ENCODE results near the gene MVB12A. TPM values are rescaled to one million over a fixed set of nuclear protein-coding genes. Genes with fewer than 3 reads are reported as not detected.

The MVB12A gene
- 31.3 and 31.4 TPM in 2 replicates for total RNA-seq

GRCh38 chr19:17419621-17420474 lies at the start of gene MVB12A:
TSS of gene MVB12A (plus strand) at chr19:17420047. CDS start at chr19:17420136, 89 bp downstream.

GRCh38 chr19:17376935-17377600 lies 42.8 kb upstream of the MVB12A start, which contains the start of gene PLVAP:
TSS of gene PLVAP (minus strand) at chr19:17377342. CDS start at chr19:17377288, 54 bp downstream.

GRCh38 chr19:17393914-17394313 lies 25.9 kb upstream of the MVB12A start, which contains the start of gene CCDC194:
TSS of gene CCDC194 (minus strand) at chr19:17394196. CDS start at chr19:17394158, 38 bp downstream.

GRCh38 chr19:17405250-17406045 lies 14.4 kb upstream of the MVB12A start, which contains the start of gene BST2:
TSS of gene BST2 (minus strand) at chr19:17405630. CDS start at chr19:17405575, 55 bp downstream.

GRCh38 chr19:17448131-17448967 lies 28.5 kb downstream of the MVB12A start, which contains the start of gene TMEM221:
TSS of gene TMEM221 (minus strand) at chr19:17448668. CDS start at chr19:17448462, 206 bp downstream.

GRCh38 chr19:17460372-17461230 lies 40.8 kb downstream of the MVB12A start, which contains the start of gene NXNL1:
TSS of gene NXNL1 (minus strand) at chr19:17460926. CDS start at chr19:17460869, 57 bp downstream.

GRCh38 chr19:17470068-17470841 lies 50.4 kb downstream of the MVB12A start, which contains the start of gene SLC27A1:
TSS of gene SLC27A1 (plus strand) at chr19:17470524. CDS start at chr19:17470541, 17 bp downstream.

Other genes starting within 250 kb of the MVB12A start
- 19.0 and 25.4 TPM in 2 replicates for gene USE1, start 204.7 kb upstream of the MVB12A start, total RNA-seq
- gene OCEL1, start 193.8 kb upstream of the MVB12A start, total RNA-seq: 1.8 and 3.2 TPM in 2 replicates
- gene NR2F6, start 174.1 kb upstream of the MVB12A start, total RNA-seq: 31.5 and 46.8 TPM in 2 replicates
- 11.4 and 12.0 TPM in 2 replicates for gene USHBP1, start 155.3 kb upstream of the MVB12A start, total RNA-seq
- gene BABAM1, start 152.6 kb upstream of the MVB12A start, total RNA-seq: 113 and 123 TPM in 2 replicates
- 0.81 and 1.3 TPM in 2 replicates for gene ANKLE1, start 138.1 kb upstream of the MVB12A start, total RNA-seq
- gene ABHD8, start 116.6 kb upstream of the MVB12A start, total RNA-seq: 6.3 and 7.2 TPM in 2 replicates
- gene MRPL34, start 114.2 kb upstream of the MVB12A start, total RNA-seq: 27.8 and 39.0 TPM in 2 replicates
- 25.6 and 30.5 TPM in 2 replicates for gene DDA1, start 110.5 kb upstream of the MVB12A start, total RNA-seq
- gene ANO8, start 85.2 kb upstream of the MVB12A start, total RNA-seq: 2.4 and 4.0 TPM in 2 replicates
- 9.7 and 12.7 TPM in 2 replicates for gene GTPBP3, start 82.5 kb upstream of the MVB12A start, total RNA-seq
- gene PLVAP, start 42.7 kb upstream of the MVB12A start, total RNA-seq: 0.75 and 2.2 TPM in 2 replicates
- gene CCDC194, start 25.9 kb upstream of the MVB12A start, total RNA-seq: 0.09 and 0.28 TPM in 2 replicates
- 107 and 110 TPM in 2 replicates for gene BST2, start 14.4 kb upstream of the MVB12A start, total RNA-seq
- under 0.01 and 0.09 TPM in 2 replicates for gene TMEM221, start 28.6 kb downstream of the MVB12A start, total RNA-seq
- gene NXNL1, start 40.9 kb downstream of the MVB12A start, total RNA-seq: not detected in 2 replicates
- 12.4 and 16.7 TPM in 2 replicates for gene SLC27A1, start 50.5 kb downstream of the MVB12A start, total RNA-seq
- 44.8 and 53.8 TPM in 2 replicates for gene PGLS, start 91.6 kb downstream of the MVB12A start, total RNA-seq
- 97.3 and 120 TPM in 2 replicates for gene COLGALT1, start 135.6 kb downstream of the MVB12A start, total RNA-seq

Data from endothelial cell of coronary artery (primary cell).